ENCODE measurements around the gene RAF1.

The RAF1 gene

DNA sequence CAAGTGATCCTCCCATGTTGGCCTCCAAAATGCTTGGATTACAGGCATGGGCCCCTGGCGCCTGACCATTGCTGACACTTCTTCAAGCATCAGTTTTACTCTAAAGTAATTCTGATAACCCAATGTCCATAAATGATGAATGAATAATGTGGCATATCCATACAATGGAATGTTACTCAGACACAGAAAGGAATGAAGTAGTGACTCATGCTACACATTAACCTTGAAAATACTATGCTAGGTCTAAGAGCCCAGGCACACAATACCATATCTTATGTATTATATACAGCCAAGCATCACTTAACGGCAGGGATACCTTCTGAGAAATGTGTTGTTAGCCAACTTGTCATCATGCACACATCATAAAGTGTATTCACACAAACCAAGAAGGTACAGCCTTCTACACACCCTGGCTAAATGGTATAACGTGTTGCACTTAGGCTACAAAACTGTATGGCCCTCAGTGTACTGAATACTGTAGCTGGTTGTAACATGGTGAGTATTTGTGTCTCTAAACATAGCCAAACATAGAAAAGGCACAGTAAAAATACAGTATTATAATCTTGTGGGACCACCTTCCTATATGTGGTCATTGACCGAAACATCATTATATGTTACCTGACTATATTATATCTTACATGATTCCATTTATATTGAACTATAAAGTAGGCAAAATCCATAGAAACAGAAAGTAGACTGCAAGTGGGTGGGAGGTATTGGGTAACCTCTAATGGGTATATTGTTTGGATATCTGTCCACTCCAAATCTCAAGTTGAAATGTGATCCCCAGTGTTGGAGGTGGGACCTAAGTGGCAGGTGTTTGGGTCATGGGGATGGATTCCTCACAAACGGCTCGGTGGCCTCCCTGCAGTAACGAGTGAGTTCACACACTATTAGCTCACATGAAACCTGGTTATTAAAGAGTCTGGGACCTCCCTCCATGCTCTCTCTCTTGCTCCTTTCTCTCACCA, 75.6 kb downstream of the RAF1 start:
- no peak for DNase-seq

DNA sequence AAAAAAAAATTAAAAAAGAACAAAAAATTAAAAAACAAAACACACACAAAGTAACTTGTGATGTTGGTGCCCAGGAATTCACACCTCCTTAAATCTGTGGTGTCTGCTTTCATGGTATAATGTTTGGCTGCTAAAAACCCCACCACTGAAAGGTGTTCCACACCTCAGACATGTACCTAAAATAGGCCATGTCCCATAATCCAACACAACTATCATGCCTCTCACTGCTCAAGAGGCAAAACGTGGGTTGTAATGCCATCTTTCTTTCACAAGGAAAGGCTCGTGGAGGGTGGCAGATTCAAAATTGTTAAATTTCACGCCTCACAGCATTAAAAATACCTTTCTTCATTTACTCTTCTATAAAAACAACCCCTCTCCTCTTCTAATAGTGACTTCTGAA, 77.5 kb downstream of the RAF1 start:
- no peak for DNase-seq

DNA sequence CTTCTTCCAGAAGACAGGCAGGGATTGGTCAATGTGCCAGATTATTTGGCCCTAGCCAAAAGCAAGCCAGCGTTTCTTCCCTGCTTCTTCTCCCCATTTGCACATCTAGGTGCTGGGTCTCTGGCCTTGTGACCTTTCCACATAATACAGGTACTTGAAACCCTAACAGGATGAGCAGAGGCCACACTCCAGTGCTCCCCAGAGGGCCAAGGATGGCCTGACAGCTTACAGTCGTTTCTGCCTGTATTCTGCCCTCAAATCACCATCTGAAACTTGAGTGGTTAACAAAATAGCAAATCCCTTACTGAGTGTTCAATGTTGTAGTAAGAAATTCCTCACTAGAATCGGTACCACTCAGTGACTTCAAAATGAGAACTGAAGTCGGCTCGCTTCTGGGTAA, 77.9 kb downstream of the RAF1 start:
- DNase-seq: no peak

DNA sequence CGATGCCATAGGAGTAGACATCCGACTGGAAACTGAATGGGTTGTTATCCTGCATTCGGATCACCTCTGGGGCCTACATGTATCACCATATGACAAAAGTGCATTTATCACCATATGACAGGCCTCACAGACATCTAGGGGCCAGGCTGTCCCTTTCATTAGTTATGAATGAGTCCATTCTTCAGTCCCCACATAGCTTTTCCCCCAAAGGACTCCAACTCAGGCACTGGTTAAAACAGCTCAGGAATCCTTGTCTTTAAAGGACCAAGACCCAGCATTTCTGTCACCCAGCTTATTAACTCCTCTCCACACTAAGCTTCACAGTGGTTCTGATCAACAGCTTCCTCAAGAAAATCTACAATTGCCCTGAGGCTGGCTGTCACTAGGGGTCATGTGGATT, 78.7 kb downstream of the RAF1 start:
- no peak for DNase-seq

DNA sequence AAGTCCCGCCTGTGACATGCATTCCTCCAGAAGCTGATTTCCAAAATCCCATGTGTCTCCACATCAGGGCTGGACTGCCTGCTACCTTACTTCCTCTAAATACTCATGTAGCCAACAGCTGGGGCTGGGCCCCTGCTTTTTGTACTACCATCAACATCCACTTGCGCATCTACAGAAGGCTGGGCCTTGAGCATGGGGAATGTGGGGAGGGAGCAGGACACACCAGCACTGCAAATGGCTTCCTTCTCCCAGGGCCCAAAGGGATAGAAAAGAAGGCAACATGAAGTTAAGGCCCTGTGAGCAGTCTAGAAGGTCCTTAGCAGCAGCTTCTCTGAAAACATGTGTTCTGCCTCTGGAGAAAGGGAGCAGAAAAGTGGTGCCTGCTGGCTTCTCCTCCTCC, 79.8 kb downstream of the RAF1 start:
- DNase-seq: no peak

DNA sequence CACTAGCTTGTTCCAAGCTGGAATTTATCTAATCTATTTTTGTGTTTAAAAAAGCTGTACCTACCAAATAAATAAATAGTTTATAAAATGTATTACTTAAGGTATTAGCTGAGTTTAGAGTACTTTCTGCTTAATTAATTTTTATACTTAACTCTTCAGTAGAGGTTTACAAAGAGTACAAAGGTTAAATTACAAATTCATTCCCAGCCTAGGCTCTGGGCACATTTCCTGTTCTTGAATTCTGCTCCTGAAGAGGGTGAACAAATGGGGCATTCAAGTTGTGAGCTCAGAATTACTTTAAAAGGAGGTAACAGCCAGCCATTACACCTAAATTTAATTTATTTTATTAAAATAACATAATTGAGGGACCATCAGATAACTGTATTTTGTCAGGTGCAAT, 80.6 kb downstream of the RAF1 start:
- DNase-seq: no peak

DNA sequence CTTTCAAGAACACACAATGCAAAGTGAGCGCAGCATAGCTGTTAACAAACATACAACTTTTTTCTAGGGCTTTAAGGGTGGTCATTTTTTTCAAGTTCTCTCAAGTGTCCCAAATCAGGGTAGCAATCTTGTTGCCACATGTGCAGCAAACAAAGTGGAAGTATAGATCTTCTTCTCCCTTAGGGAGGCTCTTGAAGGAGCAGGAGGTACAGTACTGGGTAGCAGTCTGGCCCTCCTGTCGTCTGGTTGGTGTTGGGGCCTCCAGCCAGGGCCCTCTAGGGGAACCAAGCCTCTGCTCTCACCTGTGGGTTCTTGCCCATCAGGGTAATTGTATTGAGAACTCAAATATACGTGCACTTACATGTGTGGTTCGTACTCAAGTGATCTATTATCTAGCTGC, 81.2 kb downstream of the RAF1 start:
- DNase-seq: no peak

DNA sequence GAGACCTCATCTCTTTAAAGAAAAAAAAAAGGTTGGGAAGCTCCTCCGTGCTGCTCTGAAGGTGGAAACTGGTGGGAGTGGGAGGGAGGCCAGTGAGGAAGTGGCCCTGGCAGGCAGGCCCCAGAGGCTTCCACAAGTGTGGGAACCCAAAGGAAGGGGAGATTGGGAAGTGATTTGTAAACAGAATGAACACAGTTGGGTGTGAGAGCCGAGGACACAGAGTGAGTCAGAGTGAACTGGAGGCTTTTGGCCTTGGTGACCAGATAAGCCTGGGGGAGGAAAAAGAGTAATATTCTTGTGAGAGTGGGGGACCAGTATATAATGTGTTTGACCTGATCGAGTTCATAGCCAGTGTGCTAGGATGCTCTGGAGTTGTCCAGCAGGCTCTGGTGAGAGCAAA, 84.0 kb downstream of the RAF1 start:
- no peak for DNase-seq

DNA sequence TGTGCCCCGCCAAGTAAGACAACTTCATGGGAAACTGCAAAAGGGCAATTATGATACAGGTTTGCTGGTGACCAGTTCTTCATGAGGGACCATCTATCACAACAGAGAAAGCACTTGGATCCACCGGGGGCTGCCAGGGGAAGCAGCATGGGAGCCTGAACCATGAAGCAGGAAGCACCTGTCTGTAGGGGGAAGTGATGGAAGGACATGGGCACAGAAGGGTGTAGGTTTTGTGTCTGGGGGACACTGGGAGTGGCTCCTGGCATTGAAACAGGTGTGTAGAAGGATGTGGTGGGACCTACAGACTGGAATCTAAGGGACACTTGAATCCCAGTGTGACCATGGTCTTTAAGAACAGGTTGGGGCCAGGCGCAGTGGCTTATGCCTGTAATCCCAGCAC, 84.5 kb downstream of the RAF1 start:
- DNase-seq: no peak

DNA sequence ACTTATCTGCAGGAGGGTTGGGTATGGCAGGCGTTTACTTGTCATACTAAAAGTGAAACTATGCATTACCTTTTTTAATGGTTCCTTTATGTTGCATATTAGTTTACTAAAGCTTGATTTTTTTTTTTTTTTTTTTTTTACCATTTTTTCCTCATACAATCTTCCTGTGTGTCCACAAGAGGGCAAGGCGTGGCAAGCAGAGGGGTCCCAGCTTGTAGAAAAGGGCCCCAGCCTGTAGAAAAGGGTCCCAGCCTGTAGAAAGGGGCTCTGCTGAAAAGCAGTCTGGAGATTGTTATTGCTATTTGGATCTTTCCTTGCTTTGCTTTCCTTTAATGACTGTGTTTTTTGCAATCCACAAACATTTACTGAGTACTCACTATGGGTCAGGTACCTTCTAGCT, 85.2 kb downstream of the RAF1 start:
- DNase-seq: no peak

DNA sequence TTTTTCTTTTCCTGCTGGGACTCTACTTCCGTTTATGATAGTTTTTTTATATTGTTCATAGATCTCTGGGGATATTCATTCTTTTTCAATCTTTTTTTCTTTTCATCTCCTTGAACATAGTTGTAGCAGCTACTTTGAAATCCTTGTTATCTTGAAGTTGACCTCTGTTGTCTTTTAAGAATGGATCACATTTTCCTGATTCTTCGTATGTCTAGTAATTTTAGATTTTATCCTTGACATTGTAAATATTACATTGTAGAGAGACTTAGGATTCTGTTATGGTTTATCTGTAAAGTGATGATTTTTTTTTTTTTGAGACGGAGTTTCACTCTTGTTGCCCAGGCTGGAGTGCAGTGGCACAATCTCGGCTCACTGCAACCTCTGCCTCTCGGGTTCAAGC, 86.5 kb downstream of the RAF1 start:
- no peak for DNase-seq

DNA sequence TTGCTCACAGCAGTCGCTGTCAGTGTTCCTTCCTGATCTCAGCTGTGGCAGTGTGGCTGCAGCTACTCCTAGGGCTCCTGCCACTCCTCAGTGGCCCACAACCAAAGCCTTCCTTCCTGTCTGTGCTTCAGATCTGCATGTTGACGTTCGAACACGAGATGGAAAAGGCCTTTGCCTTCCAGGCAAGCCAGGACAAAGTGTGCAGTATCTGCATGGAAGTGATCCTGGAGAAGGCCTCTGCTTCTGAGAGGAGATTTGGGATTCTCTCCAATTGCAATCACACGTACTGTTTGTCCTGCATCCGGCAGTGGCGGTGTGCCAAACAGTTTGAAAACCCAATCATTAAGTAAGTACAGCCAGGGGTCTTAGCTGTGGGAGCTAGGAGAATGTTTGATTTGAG, 89.3 kb downstream of the RAF1 start:
- DNase-seq: no peak

DNA sequence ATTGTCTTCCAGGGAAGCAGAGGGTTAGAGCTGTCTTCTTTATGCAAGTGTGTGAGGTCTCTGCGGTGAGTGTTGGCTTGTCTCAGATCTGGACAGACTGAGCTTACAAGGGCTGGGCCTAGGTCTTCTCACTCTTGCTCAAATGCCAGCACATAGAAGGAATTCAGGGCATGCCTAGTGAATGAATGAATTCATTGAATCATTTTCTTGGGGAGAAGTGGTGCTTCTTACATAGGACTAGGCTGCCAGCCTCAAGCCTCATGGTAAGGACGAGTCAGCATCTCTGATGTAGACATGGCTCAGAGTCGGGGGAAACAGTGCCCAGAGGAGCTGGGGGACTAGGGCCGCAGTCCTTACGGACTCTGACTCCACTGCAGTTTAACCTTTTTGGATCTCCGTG, 89.8 kb downstream of the RAF1 start:
- no peak for DNase-seq

DNA sequence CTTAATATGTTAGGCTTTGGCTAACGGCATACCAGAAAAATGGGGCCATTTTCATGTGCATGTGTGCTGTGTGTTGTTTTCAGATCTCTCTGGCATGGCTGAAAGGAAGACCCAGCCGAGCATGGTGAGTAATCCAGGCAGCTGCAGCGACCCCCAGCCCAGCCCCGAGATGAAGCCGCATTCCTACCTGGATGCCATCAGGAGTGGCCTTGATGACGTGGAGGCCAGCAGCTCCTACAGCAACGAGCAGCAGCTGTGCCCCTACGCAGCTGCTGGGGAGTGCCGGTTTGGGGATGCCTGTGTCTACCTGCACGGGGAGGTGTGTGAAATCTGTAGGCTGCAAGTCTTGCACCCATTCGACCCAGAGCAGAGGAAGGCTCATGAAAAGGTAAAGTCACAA, 91.9 kb downstream of the RAF1 start:
- no peak for DNase-seq

DNA sequence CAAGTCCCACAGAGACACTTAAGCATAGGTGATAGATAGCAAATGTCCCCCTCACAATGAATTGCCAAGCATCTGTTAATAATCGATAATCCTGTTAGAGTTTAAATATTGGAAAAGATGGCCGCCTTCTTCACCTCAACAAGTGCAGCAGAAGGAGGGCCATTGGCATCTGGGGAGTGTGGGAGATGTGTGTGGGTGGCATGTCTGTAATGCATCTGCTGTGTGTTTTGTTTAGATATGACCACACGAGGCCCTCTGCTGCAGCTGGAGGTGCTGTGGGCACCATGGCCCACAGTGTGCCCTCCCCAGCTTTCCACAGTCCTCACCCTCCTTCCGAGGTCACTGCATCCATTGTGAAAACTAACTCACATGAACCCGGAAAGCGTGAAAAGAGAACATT, 94.1 kb downstream of the RAF1 start:
- no peak for DNase-seq

DNA sequence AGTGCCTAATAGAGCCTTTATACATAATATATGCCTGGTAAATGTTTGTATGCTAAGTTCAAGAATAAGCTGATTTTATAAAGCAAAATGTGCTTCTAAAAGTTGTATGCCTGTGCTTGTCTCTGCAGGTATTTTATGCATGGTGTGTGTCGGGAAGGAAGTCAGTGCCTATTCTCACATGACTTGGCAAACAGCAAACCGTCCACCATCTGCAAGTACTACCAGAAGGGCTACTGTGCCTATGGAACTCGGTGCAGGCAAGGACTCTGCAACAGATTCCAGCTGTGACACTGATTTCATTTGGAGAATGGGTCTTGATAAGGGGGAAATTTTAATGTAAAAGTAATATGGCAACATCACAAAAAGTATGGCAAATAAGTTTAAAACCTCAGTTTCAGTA, 95.2 kb downstream of the RAF1 start:
- no peak for DNase-seq

DNA sequence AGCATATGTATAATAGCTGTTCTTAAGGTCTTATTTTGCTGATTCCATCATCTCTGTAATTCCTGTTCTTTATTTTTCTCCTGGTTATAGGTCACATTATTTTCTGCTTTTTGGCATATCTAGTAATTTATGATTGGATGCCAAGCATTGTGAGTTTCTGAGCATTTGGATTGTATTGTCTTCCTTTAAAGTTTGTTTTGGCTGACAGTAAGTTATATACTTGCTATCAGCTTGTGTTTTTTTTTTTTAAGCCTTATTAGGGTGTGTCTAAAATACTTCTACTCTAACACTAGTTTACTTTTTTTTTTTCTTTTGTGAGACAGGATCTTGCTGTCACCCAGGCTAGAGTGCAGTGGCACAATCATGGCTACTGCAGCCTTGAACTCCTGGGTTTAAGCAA, 96.9 kb downstream of the RAF1 start:
- DNase-seq: no peak

DNA sequence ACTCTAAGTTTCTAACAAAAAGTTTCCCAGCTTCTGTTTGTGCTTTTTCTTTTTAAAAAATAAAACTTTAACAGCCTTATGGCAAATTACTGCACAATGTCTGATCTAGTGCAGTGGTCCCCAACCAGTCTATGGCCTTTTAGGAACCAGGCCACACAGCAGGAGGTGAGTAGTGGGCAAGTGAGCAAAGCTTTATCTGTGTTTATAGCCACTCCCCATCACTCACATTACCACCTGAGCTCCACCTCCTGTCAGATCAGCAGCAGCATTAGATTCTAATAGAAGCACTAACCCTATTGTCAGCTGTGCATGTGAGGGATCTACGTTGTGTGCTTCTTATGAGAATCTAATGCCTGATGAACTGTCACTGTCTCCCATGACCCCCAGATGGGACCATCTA, 101.5 kb downstream of the RAF1 start:
- no peak for DNase-seq

DNA sequence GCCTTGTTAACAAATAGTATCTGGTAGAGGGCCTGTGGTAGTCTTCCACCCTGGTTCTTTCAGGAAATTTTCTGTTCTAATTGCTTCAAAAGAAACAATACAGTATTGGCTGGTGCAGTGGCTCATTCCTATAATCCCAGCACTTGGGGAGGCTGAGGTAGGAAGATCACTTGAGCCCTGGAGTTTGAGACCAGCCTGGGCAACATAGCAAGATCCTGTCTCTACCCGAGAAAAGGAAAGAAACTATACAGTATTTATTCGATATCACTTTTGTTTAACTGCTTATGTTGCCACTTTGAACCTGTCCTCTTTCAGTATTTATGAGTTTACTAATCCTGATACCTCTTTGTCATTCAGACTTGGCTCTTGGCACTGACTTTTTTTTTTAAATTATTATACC, 102.5 kb downstream of the RAF1 start:
- DNase-seq: no peak

DNA sequence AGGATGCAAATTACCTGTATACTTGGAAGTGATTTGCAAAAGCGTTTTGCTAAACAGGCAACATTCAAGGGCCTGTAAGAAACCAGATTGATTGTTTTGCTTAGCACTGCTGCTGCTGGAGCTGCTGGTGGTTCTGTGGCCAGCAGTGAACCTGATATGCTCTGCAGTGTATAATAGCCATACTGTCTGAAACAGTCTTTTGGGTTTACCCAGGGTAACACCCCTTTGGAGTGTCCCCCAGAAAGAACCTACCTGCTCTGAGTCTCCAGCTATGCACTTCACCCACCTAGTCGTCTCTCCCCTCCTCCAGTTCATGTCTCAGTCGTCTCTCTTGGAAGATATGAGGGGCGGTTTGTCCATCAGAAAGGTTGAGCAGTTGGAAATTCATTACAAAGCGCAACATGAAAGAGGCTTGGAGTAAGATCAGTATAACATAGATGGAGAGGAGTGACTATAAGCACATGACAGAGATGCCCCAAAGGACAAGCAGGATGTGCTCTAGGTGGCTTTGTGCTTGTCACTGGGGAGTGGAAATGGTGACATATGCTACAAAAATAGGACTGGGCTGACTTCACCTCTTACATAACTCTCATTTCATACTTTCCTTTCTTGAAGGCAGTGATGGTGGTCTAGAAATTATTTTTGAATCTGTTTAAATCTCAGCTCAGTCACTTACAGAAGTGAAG, 103.3 kb downstream of the RAF1 start:
- no peak for DNase-seq

DNA sequence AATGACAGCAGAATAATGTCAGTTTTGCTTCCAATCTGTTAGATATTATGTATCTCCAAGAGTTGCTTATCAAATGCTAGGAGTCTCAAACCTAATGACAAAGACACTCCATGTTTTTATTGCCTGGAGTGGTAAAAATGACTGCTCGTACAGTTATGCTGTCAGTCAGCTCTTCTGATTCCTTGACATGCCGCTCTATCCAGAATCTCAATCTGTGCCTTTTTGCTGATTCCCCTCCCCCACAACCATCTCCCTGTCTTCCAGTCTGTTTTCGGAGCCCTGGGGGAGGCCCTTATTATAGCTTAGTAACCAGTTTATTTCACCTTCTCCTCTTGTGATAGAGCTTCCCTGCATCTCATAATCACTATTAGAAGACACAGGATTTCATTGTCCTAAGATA, 104.4 kb downstream of the RAF1 start:
- DNase-seq: no peak

DNA sequence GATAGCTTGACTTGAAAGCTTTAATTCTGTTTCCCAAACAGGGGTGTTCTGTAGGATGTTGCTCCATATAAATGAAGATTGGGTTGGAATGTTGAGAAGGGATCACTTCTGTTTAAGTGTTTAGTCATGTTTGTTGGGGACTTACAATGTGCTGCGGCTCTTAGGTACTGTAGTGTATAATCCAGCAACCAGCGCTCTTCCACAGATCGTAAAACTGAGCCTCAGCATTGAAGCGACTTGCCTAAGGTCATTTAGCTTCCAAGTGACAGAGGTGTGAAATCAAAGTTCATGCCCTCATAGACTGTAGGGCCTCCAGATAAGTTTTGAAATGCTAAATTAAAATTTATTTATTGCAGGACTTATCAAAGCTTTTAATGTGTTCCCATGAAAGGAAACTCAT, 105.2 kb downstream of the RAF1 start:
- DNase-seq: no peak

DNA sequence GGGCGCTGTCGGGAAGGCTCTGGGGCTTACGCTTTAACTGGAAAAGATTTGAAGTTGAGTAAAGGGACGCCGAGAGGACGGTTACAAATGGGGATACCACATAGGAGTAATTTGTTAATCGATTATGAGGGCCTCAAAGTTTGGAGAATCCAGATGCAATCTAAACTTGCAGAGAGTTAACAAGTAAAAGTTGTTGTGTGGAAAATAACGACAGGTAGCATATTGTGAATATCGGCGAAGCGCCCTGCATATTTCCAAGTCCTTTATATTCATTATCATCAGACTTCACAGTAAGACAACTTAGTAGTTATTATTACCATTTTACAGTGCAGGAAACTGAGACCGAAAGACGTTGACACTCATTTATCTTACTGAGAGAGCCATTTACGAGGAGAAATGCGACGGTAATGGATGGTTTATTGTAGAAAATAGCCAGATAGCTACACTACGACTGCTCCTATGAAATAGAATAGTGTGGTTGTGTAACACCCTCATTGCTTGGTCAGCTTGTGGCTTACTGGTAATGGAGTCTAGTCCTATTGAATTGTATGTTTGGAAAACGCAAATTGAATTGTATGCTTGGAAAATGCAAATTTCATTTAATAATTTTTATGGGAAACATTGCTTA, 106.3 kb downstream of the RAF1 start:
- no peak for DNase-seq

Data from NCI-H1436 treated with DMSO at 0.1 percent for 48 hours (cell line).